NT2/D1 (cell line): ENCODE data around the gene ABTB2.

Experiments used
- SUZ12 ChIP-seq: IDR thresholded peaks from 2 replicates; pipeline ENCODE4 v1.6.1; 2011; ENCODE audit not compliant: insufficient read length, insufficient read depth; ENCODE audit errors: extremely low read depth
- YY1 ChIP-seq: IDR thresholded peaks from 2 replicates; pipeline ENCODE4 v1.6.1; 2011; ENCODE audit not compliant: insufficient read length, insufficient read depth

DNA sequence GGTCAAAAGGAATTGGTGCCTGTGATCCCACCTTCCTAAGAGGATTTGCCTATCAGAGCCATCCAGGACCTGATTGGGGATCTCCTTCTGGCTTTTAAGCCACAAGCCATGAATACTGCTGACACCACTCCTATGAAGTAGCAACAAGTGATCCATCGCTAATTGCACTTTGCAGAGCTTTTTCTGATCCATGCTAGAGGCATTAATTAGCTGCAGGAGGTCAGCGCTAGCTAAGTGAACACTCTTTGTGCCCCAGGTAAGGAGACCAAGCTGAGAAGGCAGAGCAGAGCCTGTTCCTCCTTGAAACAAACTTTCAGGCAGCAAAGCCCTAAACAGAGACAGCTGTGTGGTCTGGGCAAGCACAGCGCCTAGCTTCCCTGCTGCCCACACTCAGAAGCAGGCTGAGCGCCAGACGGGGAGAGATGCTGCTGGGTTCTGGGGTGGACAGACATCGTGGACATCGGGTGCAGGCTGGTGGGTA is 122.2 kb downstream of the ABTB2 start:
- TF ChIP-seq YY1 (no peak), SUZ12 (no peak)
